RWPE1 (cell line): ENCODE data around the gene PTPRN2.

ENCODE experiments used
- CTCF ChIA-PET: fragments of 350-600 bp; sonication (Branson Sonifier 250); formaldehyde crosslinking; extraction: SDS; loops from one replicate; lab custom pipeline; 2021; lab: Yijun Ruan, JAX
- POLR2A ChIA-PET: fragments of 400-600 bp; formaldehyde crosslinking; extraction: SDS; loops from one replicate; lab custom pipeline; 2020; ENCODE audit warnings: antibody characterized with exemption; ENCODE audit not compliant: low non-redundant PET; lab: Yijun Ruan, JAX
- DNase-seq: peaks from one replicate; pipeline ENCODE4 v3.0.0; 2012; ENCODE audit warnings: low spot score
- H3K27ac ChIP-seq: fragments of 450-650 bp; 2 replicates; pipeline ENCODE4 v1.5.1; 2017
- CTCF ChIP-seq: fragments of 450-650 bp; conservative IDR thresholded peaks from 2 replicates; pipeline ENCODE4 v1.5.1; 2017; ENCODE audit warnings: low read depth, mild to moderate bottlenecking

PTPRN2 gene

GRCh38 chr7:157658851-157659412, 928.7 kb downstream of the PTPRN2 start:
- ChIA-PET POLR2A (no interaction called here), CTCF (no interaction called here)
- no peak overlapping the region for H3K27ac ChIP-seq
- no peak for TF ChIP-seq CTCF
- no peak for DNase-seq

GRCh38 chr7:157657741-157658740, 929.6 kb downstream of the PTPRN2 start:
- TF ChIP-seq CTCF, result no peak
- DNase-seq, result no peak
- H3K27ac ChIP-seq, result no peak overlapping the region
- ChIA-PET POLR2A (no interaction called here), CTCF (no interaction called here)

GRCh38 chr7:157656195-157656769, 931.3 kb downstream of the PTPRN2 start:
- ChIA-PET CTCF (no interaction called here), POLR2A (no interaction called here)
- TF ChIP-seq CTCF, result no peak
- H3K27ac ChIP-seq, result no peak overlapping the region
- no peak for DNase-seq

- ChIA-PET CTCF (no interaction called here), POLR2A (no interaction called here)
- TF ChIP-seq CTCF, result no peak
Observed at GRCh38 chr7:157654350-157654749, 933.3 kb downstream of the PTPRN2 start.

GRCh38 chr7:157653827-157654207, 933.8 kb downstream of the PTPRN2 start:
- ChIA-PET POLR2A (no interaction called here), CTCF (no interaction called here)
- TF ChIP-seq CTCF, result no peak
- DNase-seq, result no peak
- no peak overlapping the region for H3K27ac ChIP-seq

More at GRCh38 chr7:157654350-157654749, 933.3 kb downstream of the PTPRN2 start:
- DNase-seq, result no peak
- no peak overlapping the region for H3K27ac ChIP-seq

GRCh38 chr7:157652954-157653826, 934.4 kb downstream of the PTPRN2 start:
- no peak for TF ChIP-seq CTCF
- ChIA-PET CTCF (no interaction called here), POLR2A (no interaction called here)

More at GRCh38 chr7:157652954-157653826, 934.4 kb downstream of the PTPRN2 start:
- DNase-seq, result no peak
- H3K27ac ChIP-seq, result no peak overlapping the region
